Left hindlimb (tissue), 1 donor: Measurements from ENCODE around the gene MARCHF2.

Source experiments
- DNase-seq: peaks from one replicate; pipeline ENCODE4 v3.0.0-alpha.2; 2018

Gene MARCHF2

GRCh38 chr19:8455018-8455417 lies 41.9 kb downstream of the MARCHF2 start:
- DNase-seq, result no peak

- no peak for DNase-seq
These were observed 43.0 kb downstream of the MARCHF2 start for GRCh38 chr19:8456064-8456463.

GRCh38 chr19:8457209-8457608 lies 44.1 kb downstream of the MARCHF2 start:
- DNase-seq, result no peak

GRCh38 chr19:8457827-8458226 lies 44.7 kb downstream of the MARCHF2 start:
- no peak for DNase-seq

- DNase-seq, result no peak
These were observed 45.3 kb downstream of the MARCHF2 start for GRCh38 chr19:8458380-8458779.

- DNase-seq, result no peak
These were observed 46.0 kb downstream of the MARCHF2 start for GRCh38 chr19:8459095-8459494.

- no peak for DNase-seq
These were observed 46.6 kb downstream of the MARCHF2 start for GRCh38 chr19:8459520-8460270.

- DNase-seq, result no peak
These were observed 47.6 kb downstream of the MARCHF2 start for GRCh38 chr19:8460516-8461298.

- no peak for DNase-seq
These were observed 48.3 kb downstream of the MARCHF2 start for GRCh38 chr19:8461376-8461775.

GRCh38 chr19:8461891-8462290 lies 48.8 kb downstream of the MARCHF2 start:
- DNase-seq, result no peak

GRCh38 chr19:8462571-8462970 lies 49.5 kb downstream of the MARCHF2 start:
- DNase-seq, result no peak

- no peak for DNase-seq
These were observed 50.3 kb downstream of the MARCHF2 start for GRCh38 chr19:8463365-8463764.

- no peak for DNase-seq
These were observed 52.9 kb downstream of the MARCHF2 start for GRCh38 chr19:8466018-8466417.

GRCh38 chr19:8468124-8468523 lies 55.0 kb downstream of the MARCHF2 start:
- DNase-seq, result no peak

GRCh38 chr19:8468761-8469373 lies 55.8 kb downstream of the MARCHF2 start:
- no peak for DNase-seq

GRCh38 chr19:8469613-8470368 lies 56.7 kb downstream of the MARCHF2 start:
- DNase-seq, result no peak

- DNase-seq, result no peak
These were observed 60.8 kb downstream of the MARCHF2 start for GRCh38 chr19:8473648-8474476.

- DNase-seq, result no peak
These were observed 61.9 kb downstream of the MARCHF2 start for GRCh38 chr19:8475005-8475404.

GRCh38 chr19:8476524-8476923 lies 63.4 kb downstream of the MARCHF2 start:
- no peak for DNase-seq

GRCh38 chr19:8477889-8478288 lies 64.8 kb downstream of the MARCHF2 start:
- DNase-seq, result no peak

GRCh38 chr19:8478598-8478997 lies 65.5 kb downstream of the MARCHF2 start:
- no peak for DNase-seq

- no peak for DNase-seq
These were observed 68.1 kb downstream of the MARCHF2 start for GRCh38 chr19:8481201-8481600.
